Measurements from ENCODE around the gene COX8C. TPM values are rescaled to one million over a fixed set of nuclear protein-coding genes. Genes with fewer than 3 reads are reported as not detected.

Gene COX8C
- total RNA-seq, 1 donor from 2014 or later: not detected

- intact Hi-C loops (cut with DNase I): no loop called here
- Histone ChIP-seq H3K9me3 (no peaks in the 10 kb centered on the region), H3K4me1 (no peaks in the 10 kb centered on the region), H3K36me3 (no peaks in the 10 kb centered on the region), H3K27me3 (no peaks in the 10 kb centered on the region), H3K27ac (no peak overlapping the region), H3K4me3 (no peak overlapping the region)
- TF ChIP-seq POLR2AphosphoS5 (IDR thresholded peaks at IDR 0.05; ENCODE audit: insufficient read depth in 1 of 2, low read depth in 1 of 2): no peak
- TF ChIP-seq, protein P1, sequence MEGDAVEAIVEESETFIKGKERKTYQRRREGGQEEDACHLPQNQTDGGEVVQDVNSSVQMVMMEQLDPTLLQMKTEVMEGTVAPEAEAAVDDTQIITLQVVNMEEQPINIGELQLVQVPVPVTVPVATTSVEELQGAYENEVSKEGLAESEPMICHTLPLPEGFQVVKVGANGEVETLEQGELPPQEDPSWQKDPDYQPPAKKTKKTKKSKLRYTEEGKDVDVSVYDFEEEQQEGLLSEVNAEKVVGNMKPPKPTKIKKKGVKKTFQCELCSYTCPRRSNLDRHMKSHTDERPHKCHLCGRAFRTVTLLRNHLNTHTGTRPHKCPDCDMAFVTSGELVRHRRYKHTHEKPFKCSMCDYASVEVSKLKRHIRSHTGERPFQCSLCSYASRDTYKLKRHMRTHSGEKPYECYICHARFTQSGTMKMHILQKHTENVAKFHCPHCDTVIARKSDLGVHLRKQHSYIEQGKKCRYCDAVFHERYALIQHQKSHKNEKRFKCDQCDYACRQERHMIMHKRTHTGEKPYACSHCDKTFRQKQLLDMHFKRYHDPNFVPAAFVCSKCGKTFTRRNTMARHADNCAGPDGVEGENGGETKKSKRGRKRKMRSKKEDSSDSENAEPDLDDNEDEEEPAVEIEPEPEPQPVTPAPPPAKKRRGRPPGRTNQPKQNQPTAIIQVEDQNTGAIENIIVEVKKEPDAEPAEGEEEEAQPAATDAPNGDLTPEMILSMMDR (IDR thresholded peaks at IDR 0.05): no peak
- TF ChIP-seq POLR2A (IDR thresholded peaks at IDR 0.05): no peak
- no peak for DNase-seq (ENCODE audit: extremely low spot score in 2 of 2)
Observed at GRCh38 chr14:93395231-93395630, 48.2 kb downstream of the COX8C start.

DNA sequence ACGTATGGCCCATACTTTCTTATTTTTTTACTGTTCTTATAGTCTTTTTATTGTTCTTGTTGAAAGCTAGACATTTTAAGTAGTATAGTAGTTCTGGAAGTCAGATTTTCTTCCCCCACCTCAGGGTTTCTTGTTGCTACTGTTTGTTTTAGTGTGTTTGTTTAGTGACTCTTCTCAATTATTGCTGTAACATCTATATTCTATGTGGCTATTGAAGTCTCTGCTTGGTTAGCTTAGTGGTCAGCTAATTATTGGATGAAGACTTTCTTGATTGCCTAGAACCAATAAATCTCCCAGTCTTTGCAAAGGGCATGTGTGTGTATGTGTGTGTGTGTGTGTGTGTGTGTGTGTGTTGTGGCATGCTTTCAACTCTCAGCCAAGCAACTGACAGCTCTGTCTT lies 49.5 kb downstream of the COX8C start:
- no peaks in the 10 kb centered on the region for H3K36me3 ChIP-seq
- intact Hi-C loops (cut with DNase I): no loop called here
- H3K27me3 ChIP-seq: no peaks in the 10 kb centered on the region
- H3K4me1 ChIP-seq: no peaks in the 10 kb centered on the region
- H3K27ac ChIP-seq: no peak overlapping the region
- no peak overlapping the region for H3K4me3 ChIP-seq
- no peaks in the 10 kb centered on the region for H3K9me3 ChIP-seq
- TF ChIP-seq POLR2A (IDR thresholded peaks at IDR 0.05) (no peak), POLR2AphosphoS5 (IDR thresholded peaks at IDR 0.05; ENCODE audit: insufficient read depth in 1 of 2, low read depth in 1 of 2) (no peak)
- TF ChIP-seq, protein P1 (IDR thresholded peaks at IDR 0.05): no peak
- no peak for DNase-seq (ENCODE audit: extremely low spot score in 2 of 2)

Small RNA genes within 50 kb of the gene (small RNA-seq; reads per million reads assigned to genes)
- not detected for gene RF00019

Other genes with a start within 250 kb of the COX8C start
- gene ITPK1, start 231.3 kb upstream of the COX8C start, total RNA-seq: 49.6 TPM
- 24.1 TPM for gene MOAP1, start 162.3 kb upstream of the COX8C start, total RNA-seq
- 6.4 TPM for gene LYSET, start 161.9 kb upstream of the COX8C start, total RNA-seq
- gene GON7, start 140.1 kb upstream of the COX8C start, total RNA-seq: 7.4 TPM
- 34.4 TPM for gene UBR7, start 139.9 kb upstream of the COX8C start, total RNA-seq
- 28.5 TPM for gene BTBD7, start 14.1 kb upstream of the COX8C start, total RNA-seq
- gene UNC79, start 83.8 kb downstream of the COX8C start, total RNA-seq: 0.49 TPM